ENCODE data around the gene ALPG. TPM values are rescaled to one million over a fixed set of nuclear protein-coding genes. Genes with fewer than 3 reads are reported as not detected.

The ALPG gene
- total RNA-seq, 1 experiment from 2014 or later: 1.2 TPM

GRCh38 chr2:232435805-232436204 lies 29.2 kb downstream of the ALPG start:
- POLR2A ChIA-PET: interaction anchor here (1.1 to 2.4 kb wide), 2 partner anchors 14 to 69 kb away, joined by 4 to 6 read pairs; no protein-coding TSS in a partner anchor
- Mint-ChIP-seq H3K27ac (no peak overlapping the region), H3K4me1 (peaks cover 14% of the 10 kb centered on the region), H3K27me3 (ENCODE audit: low read depth) (peaks cover 3% of the 10 kb centered on the region; the same call in 1 of the 2 replicates), H3K36me3 (no peaks in the 10 kb centered on the region), H3K4me3 (no peak overlapping the region), H3K9me3 (no peaks in the 10 kb centered on the region)
- no peak for DNase-seq (ENCODE audit: low spot score)
- no peak for TF ChIP-seq ZNF396 (CRISPR knock-in tag; IDR thresholded peaks at IDR 0.05; ENCODE audit: borderline replicate concordance)
- TF ChIP-seq ZNF281 (CRISPR knock-in tag; IDR thresholded peaks at IDR 0.05): no peak
- no peak for TF ChIP-seq ZNF232 (CRISPR knock-in tag; IDR thresholded peaks at IDR 0.05)
- CTCF ChIA-PET: interaction anchor here (0.7 to 5.1 kb wide), 6 partner anchors 11 to 535 kb away, joined by 3 to 75 read pairs (median 9); partner anchors contain the start of gene PRSS56
- ATAC-seq: no peak

GRCh38 chr2:232436381-232437194 lies 29.9 kb downstream of the ALPG start:
- Mint-ChIP-seq H3K27ac (no peak overlapping the region), H3K27me3 (ENCODE audit: low read depth) (peaks cover 3% of the 10 kb centered on the region; the same call in 1 of the 2 replicates), H3K36me3 (no peaks in the 10 kb centered on the region), H3K4me3 (no peak overlapping the region), H3K9me3 (no peaks in the 10 kb centered on the region), H3K4me1 (peaks cover 14% of the 10 kb centered on the region)
- ChIA-PET POLR2A (interaction anchor here (2.4 kb wide), 1 partner anchor 69 kb away, joined by 6 read pairs; no protein-coding TSS in a partner anchor), CTCF (interaction anchor here (0.6 to 5.1 kb wide), 23 partner anchors 9 to 536 kb away, joined by 3 to 75 read pairs (median 3); partner anchors contain the start of genes ALPP and PRSS56)
- TF ChIP-seq FOXK1 (CRISPR knock-in tag; IDR thresholded peaks at IDR 0.05) (no peak), E2F4 (CRISPR knock-in tag; IDR thresholded peaks at IDR 0.05; ENCODE audit: borderline replicate concordance, low read depth) (no peak), ZSCAN18 (CRISPR knock-in tag; IDR thresholded peaks at IDR 0.05) (no peak), FOXP4 (CRISPR knock-in tag; IDR thresholded peaks at IDR 0.05) (no peak), ZNF219 (CRISPR knock-in tag; IDR thresholded peaks at IDR 0.05; ENCODE audit: borderline replicate concordance) (no peak), ZNF138 (CRISPR knock-in tag; conservative IDR thresholded peaks at IDR 0.05) (no peak), PREB (CRISPR knock-in tag; IDR thresholded peaks at IDR 0.05; ENCODE audit: borderline replicate concordance) (no peak), ZMAT4 (CRISPR knock-in tag; IDR thresholded peaks at IDR 0.05) (no peak)
- ATAC-seq: no peak
- DNase-seq (ENCODE audit: low spot score): no peak

Data from WTC11 (cell line).